K562 (cell line): ENCODE results near the gene PGPEP1. TPM values are rescaled to one million over a fixed set of nuclear protein-coding genes. Genes with fewer than 3 reads are reported as not detected.
A peak's percentile ranks its signal among the peaks of the same experiment; 100 is the strongest.

Source experiments
- BHLHE40 ChIP-seq: IDR thresholded peaks from 2 replicates; pipeline ENCODE4 v1.6.1; 2011; ENCODE audit warnings: low read length, improper control_type of control experiment
- CHD1 ChIP-seq: fragments of 200-600 bp; sonication (generic); IDR thresholded peaks from one replicate; pipeline ENCODE4 v1.6.1; 2012; ENCODE audit warnings: mild to moderate bottlenecking, moderate library complexity, low read length, inconsistent platforms
- CTBP1 ChIP-seq: fragments of 450-650 bp; IDR thresholded peaks from 2 replicates; pipeline ENCODE4 v1.6.1; 2016; ENCODE audit warnings: borderline replicate concordance
- ELF1 ChIP-seq: fragments of 200-800 bp; sonication (Bioruptor generic); IDR thresholded peaks from 2 replicates; pipeline ENCODE4 v1.6.1; 2016; ENCODE audit warnings: missing genetic modification characterization, missing compliant biosample characterization
- LARP7 ChIP-seq: fragments of 450-650 bp; IDR thresholded peaks from 2 replicates; pipeline ENCODE4 v1.6.1; 2016
- MAZ ChIP-seq, 2 experiments: fragments of 450-650 bp in 1 of 2; sonication (generic) in 1 of 2; formaldehyde crosslinking; IDR thresholded peaks in 1 of 2; conservative IDR thresholded peaks in 1 of 2; 2 replicates each; pipeline versions ENCODE4 v1.4.0 to v1.5.0; 2020; ENCODE audit warnings: mild to moderate bottlenecking in 1 of 2, missing genetic modification reagents in 1 of 2
- NR2C1 ChIP-seq, 2 experiments: fragments of 450-650 bp; IDR thresholded peaks; 2 replicates each; pipeline ENCODE4 v1.6.1; 2017; ENCODE audit warnings: mild to moderate bottlenecking in 2 of 2, antibody characterized with exemption in 1 of 2, inconsistent platforms in 1 of 2, missing compliant biosample characterization in 1 of 2, missing genetic modification characterization in 1 of 2
- PCBP2 ChIP-seq: fragments of 200-400 bp; formaldehyde crosslinking; IDR thresholded peaks from 2 replicates; pipeline ENCODE4 v1.6.1; 2018; ENCODE audit warnings: low read length, low read depth, mild to moderate bottlenecking, moderate library complexity; ENCODE audit not compliant: poor library complexity, severe bottlenecking
- PTBP1 ChIP-seq: fragments of 200-400 bp; formaldehyde crosslinking; IDR thresholded peaks from 2 replicates; pipeline ENCODE4 v1.6.1; 2017; ENCODE audit warnings: low read depth, low read length
- RAD51 ChIP-seq: fragments of 450-650 bp; IDR thresholded peaks from 2 replicates; pipeline ENCODE4 v1.7.1; 2016; ENCODE audit warnings: low read depth, mild to moderate bottlenecking, borderline replicate concordance
- RBBP5 ChIP-seq: fragments of 200-600 bp; sonication (generic); IDR thresholded peaks from 2 replicates; pipeline ENCODE4 v1.6.1; 2012; ENCODE audit warnings: borderline replicate concordance, mild to moderate bottlenecking, low read length, control low read depth, inconsistent platforms; ENCODE audit not compliant: insufficient read depth, poor library complexity, severe bottlenecking
- SRF ChIP-seq, 2 experiments: fragments of 250-450, 450-650 bp in 1 of 2; sonication (Bioruptor Pico) in 1 of 2; sonication (generic) in 1 of 2; formaldehyde crosslinking; IDR thresholded peaks; 2 replicates each; pipeline versions ENCODE4 v1.5.0 to v1.5.1; 2020 to 2022; ENCODE audit warnings: mild to moderate bottlenecking in 1 of 2, missing genetic modification reagents in 1 of 2
- ZBTB17 ChIP-seq: fragments of 450-650 bp; formaldehyde crosslinking; IDR thresholded peaks from 2 replicates; pipeline ENCODE4 v1.4.0; 2020; ENCODE audit warnings: mild to moderate bottlenecking
- ZFPM2 ChIP-seq: fragments of 250-450 bp; sonication (Bioruptor Pico); IDR thresholded peaks from 2 replicates; pipeline ENCODE4 v1.5.1; 2022; ENCODE audit warnings: mild to moderate bottlenecking
- ZNF253 ChIP-seq: fragments of 250-450 bp; sonication (Bioruptor Pico); conservative IDR thresholded peaks from 2 replicates; pipeline ENCODE4 v1.6.1; 2021; ENCODE audit warnings: mild to moderate bottlenecking
- ZSCAN32 ChIP-seq: fragments of 450-650 bp; formaldehyde crosslinking; IDR thresholded peaks from 2 replicates; pipeline ENCODE4 v1.4.0; 2020; ENCODE audit warnings: mild to moderate bottlenecking, moderate library complexity
- polyA plus RNA-seq, 8 experiments: library from polyadenylated mRNA; depleted of rRNA in 4 of 8; stranded (reverse) in 5 of 8; unstranded in 3 of 8; fragments of >200 nt; fragmentation: Nextera tagmentation in 2 of 8; fragmentation: Illumina TruSeq in 1 of 8; extraction: Ambion mirVana in 2 of 8; extraction: Trizol in 1 of 8; gene quantifications; 2 replicates each; pipeline versions ENCODE4 v1.2.1 to v1.2.3, GENCODE V29; 2011 to 2014; ENCODE audit warnings: inconsistent platforms in 1 of 8, missing spikeins in 1 of 8
- total RNA-seq, 7 experiments: library from RNA; depleted of rRNA in 6 of 7; stranded (reverse); fragments of >200 nt in 6 of 7; fragmentation: Illumina TruSeq in 2 of 7; extraction: Trizol in 2 of 7; gene quantifications; 2 replicates each; pipeline versions ENCODE4 v1.2.1 to v1.2.3, GENCODE V29; 2011 to 2021; ENCODE audit warnings: low replicate concordance in 1 of 7
- TF ChIP-seq, protein P1 (sequence below), 2 experiments: IDR thresholded peaks in 1 of 2; conservative IDR thresholded peaks in 1 of 2; 2 replicates each; pipeline ENCODE4 v1.6.1; 2016; ENCODE audit warnings: low read depth in 2 of 2, mild to moderate bottlenecking in 1 of 2, missing compliant biosample characterization in 1 of 2, missing genetic modification characterization in 1 of 2, moderate library complexity in 1 of 2
- TF ChIP-seq, protein P2 (sequence below): fragments of 450-650 bp; formaldehyde crosslinking; IDR thresholded peaks from 2 replicates; pipeline ENCODE4 v1.4.0; 2022; ENCODE audit warnings: mild to moderate bottlenecking, moderate library complexity
- TF ChIP-seq, protein P3 (sequence below): fragments of 450-650 bp; formaldehyde crosslinking; IDR thresholded peaks from 2 replicates; pipeline ENCODE4 v1.4.0; 2020; ENCODE audit warnings: mild to moderate bottlenecking, moderate library complexity
- TF ChIP-seq, protein P4 (sequence below), 3 experiments: fragments of 200-800 bp in 1 of 3; sonication (Bioruptor generic) in 1 of 3; sonication (generic) in 1 of 3; formaldehyde crosslinking in 1 of 3; IDR thresholded peaks; 2 replicates each; pipeline versions ENCODE4 v1.6.1 to v1.8.0; 2016 to 2022; ENCODE audit warnings: mild to moderate bottlenecking in 2 of 3, missing compliant biosample characterization in 2 of 3, missing genetic modification characterization in 2 of 3, missing genetic modification reagents in 1 of 3

Gene PGPEP1
- total and polyA plus RNA-seq, 9 of the 15 experiments (the other 6 are each of a cell fraction or from before 2014, with no cell fraction given): 10.0 to 69.6 (median 33.5) TPM

DNA sequence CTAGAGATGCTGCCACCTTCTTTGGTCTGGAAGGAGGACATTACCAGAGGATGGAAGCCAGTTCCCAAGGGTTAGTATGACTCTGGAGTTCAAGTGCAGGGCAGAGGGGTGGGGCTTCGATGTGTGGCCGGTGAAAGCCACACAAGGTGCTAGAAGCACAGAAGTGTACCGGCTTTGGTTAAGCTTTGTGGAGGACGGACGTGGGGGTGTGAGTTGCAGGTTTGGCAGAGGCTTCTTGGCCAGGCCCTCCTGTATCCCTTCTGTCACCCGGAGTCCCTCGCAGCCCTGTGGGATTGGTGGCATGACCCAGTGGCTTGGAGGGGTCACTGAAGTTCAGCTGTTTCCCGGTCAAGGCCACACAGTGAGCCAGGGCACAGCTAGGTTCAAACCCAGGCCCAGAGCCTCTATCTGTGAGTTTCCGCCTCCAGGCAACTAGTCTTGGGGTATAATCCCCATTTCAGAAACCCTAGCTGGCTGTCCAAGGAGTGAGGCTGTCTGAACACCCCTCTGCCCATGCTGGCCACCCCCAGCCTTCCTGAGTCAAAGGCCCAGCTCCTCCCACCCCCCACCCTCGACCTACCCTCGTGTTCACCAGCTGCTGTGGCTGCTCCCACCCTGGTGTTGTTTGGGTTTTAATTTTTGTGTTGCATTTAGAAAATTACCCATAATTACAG lies 74.2 kb downstream of the PGPEP1 start (continued):
- 0 out of 2 replicates have a peak, but pooled peaks have one; percentile 28 for TF ChIP-seq PTBP1
- TF ChIP-seq BHLHE40: no peak
- TF ChIP-seq, protein P1, sequence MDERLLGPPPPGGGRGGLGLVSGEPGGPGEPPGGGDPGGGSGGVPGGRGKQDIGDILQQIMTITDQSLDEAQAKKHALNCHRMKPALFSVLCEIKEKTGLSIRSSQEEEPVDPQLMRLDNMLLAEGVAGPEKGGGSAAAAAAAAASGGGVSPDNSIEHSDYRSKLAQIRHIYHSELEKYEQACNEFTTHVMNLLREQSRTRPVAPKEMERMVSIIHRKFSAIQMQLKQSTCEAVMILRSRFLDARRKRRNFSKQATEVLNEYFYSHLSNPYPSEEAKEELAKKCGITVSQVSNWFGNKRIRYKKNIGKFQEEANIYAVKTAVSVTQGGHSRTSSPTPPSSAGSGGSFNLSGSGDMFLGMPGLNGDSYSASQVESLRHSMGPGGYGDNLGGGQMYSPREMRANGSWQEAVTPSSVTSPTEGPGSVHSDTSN (CRISPR knock-in tag; IDR thresholded peaks at IDR 0.05; ENCODE audit: low read depth): no peak
- TF ChIP-seq, protein P1 (tag; conservative IDR thresholded peaks at IDR 0.05; ENCODE audit: low read depth): no peak
- TF ChIP-seq ZFPM2: 0 out of 2 replicates have a peak, but pooled peaks have one; percentile 8
- no peak for TF ChIP-seq RAD51
- TF ChIP-seq, protein P2, sequence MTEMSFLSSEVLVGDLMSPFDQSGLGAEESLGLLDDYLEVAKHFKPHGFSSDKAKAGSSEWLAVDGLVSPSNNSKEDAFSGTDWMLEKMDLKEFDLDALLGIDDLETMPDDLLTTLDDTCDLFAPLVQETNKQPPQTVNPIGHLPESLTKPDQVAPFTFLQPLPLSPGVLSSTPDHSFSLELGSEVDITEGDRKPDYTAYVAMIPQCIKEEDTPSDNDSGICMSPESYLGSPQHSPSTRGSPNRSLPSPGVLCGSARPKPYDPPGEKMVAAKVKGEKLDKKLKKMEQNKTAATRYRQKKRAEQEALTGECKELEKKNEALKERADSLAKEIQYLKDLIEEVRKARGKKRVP (CRISPR knock-in tag): 0 out of 2 replicates have a peak, but pooled peaks have one; percentile 9
- peak; percentile 51 for TF ChIP-seq RBBP5
- no peak for TF ChIP-seq CHD1
- no peak for TF ChIP-seq LARP7
- TF ChIP-seq MAZ (CRISPR knock-in tag; conservative IDR thresholded peaks at IDR 0.05 in 1 of 2, IDR thresholded peaks at IDR 0.05 in 1 of 2): peak in 1 of 2 experiments; percentile 54; a peak in 2 of 4 replicates
- TF ChIP-seq ELF1 (tag): no peak
- no peak for TF ChIP-seq ZNF253
- 0 out of 2 replicates have a peak, but pooled peaks have one; percentile 28 for TF ChIP-seq NR2C1 (IDR thresholded peaks at IDR 0.05)
- peak; percentile 10; the same call in 1 of the 2 replicates for TF ChIP-seq NR2C1 (tag; IDR thresholded peaks at IDR 0.05)
- peak; percentile 10; the same call in 1 of the 2 replicates for TF ChIP-seq ZSCAN32 (CRISPR knock-in tag)
- TF ChIP-seq, protein P3, sequence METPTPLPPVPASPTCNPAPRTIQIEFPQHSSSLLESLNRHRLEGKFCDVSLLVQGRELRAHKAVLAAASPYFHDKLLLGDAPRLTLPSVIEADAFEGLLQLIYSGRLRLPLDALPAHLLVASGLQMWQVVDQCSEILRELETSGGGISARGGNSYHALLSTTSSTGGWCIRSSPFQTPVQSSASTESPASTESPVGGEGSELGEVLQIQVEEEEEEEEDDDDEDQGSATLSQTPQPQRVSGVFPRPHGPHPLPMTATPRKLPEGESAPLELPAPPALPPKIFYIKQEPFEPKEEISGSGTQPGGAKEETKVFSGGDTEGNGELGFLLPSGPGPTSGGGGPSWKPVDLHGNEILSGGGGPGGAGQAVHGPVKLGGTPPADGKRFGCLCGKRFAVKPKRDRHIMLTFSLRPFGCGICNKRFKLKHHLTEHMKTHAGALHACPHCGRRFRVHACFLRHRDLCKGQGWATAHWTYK (CRISPR knock-in tag): peak; percentile 40; the same call in 1 of the 2 replicates
- TF ChIP-seq, protein P4, sequence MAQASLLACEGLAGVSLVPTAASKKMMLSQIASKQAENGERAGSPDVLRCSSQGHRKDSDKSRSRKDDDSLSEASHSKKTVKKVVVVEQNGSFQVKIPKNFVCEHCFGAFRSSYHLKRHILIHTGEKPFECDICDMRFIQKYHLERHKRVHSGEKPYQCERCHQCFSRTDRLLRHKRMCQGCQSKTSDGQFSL (CRISPR knock-in tag; IDR thresholded peaks at IDR 0.05): no peak
- TF ChIP-seq, protein P4 (tag; IDR thresholded peaks at IDR 0.05): no peak
- peak in 1 of 2 experiments; percentile 26; a peak in 1 of 4 replicates for TF ChIP-seq SRF (CRISPR knock-in tag; IDR thresholded peaks at IDR 0.05)
- TF ChIP-seq PCBP2: no peak
- TF ChIP-seq CTBP1: peak; percentile 24; the same call in 1 of the 2 replicates
- no peak for TF ChIP-seq ZBTB17
